ENCODE measurements around the gene DHRS2. TPM values are rescaled to one million over a fixed set of nuclear protein-coding genes. Genes with fewer than 3 reads are reported as not detected.
"Not testable (repeated sequence)": the region's sequence is repeated elsewhere in the genome, so short reads cannot be mapped to it uniquely, and the experiment has no call there.

The DHRS2 gene
- total RNA-seq, 1 donor from 2014 or later: 0.69 TPM

DNA sequence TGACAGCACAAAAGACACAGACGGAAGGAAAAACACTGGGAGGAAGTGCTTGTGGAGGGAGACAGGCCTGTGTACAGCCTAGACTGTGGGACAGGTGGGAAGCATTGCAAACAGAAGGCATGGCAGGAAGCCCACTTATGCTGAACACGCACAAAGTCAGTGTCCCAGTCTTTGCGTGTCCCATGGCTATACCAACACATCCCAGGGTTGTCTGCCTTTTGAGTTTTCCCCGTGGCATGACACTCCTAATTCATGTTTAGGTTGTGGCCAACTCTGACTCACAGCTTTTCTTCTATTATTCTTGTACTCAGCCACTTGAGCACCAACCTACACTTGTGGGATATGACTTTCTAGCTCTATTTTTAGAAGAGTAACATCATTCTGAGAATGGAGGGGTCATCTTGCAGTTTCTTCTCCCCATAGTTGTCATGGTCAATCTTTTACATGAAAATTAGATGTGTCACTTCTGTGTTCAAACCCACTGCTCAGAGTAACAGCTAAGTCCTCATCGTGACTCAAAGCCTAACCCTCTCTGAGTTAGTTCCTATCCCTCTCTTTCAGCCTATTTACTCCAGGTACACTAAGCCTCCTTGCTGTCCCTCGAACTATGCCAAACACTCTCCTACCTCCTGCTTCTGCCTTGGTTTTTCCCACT, 30.1 kb upstream of the DHRS2 start:
- TF ChIP-seq, protein P1, sequence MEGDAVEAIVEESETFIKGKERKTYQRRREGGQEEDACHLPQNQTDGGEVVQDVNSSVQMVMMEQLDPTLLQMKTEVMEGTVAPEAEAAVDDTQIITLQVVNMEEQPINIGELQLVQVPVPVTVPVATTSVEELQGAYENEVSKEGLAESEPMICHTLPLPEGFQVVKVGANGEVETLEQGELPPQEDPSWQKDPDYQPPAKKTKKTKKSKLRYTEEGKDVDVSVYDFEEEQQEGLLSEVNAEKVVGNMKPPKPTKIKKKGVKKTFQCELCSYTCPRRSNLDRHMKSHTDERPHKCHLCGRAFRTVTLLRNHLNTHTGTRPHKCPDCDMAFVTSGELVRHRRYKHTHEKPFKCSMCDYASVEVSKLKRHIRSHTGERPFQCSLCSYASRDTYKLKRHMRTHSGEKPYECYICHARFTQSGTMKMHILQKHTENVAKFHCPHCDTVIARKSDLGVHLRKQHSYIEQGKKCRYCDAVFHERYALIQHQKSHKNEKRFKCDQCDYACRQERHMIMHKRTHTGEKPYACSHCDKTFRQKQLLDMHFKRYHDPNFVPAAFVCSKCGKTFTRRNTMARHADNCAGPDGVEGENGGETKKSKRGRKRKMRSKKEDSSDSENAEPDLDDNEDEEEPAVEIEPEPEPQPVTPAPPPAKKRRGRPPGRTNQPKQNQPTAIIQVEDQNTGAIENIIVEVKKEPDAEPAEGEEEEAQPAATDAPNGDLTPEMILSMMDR (conservative IDR thresholded peaks at IDR 0.05; ENCODE audit: low read depth, low read length): no peak
- DNase-seq (ENCODE audit: low read depth): no peak
- no peak overlapping the region for H3K4me3 ChIP-seq (ENCODE audit: low read depth, low read length)

DNA sequence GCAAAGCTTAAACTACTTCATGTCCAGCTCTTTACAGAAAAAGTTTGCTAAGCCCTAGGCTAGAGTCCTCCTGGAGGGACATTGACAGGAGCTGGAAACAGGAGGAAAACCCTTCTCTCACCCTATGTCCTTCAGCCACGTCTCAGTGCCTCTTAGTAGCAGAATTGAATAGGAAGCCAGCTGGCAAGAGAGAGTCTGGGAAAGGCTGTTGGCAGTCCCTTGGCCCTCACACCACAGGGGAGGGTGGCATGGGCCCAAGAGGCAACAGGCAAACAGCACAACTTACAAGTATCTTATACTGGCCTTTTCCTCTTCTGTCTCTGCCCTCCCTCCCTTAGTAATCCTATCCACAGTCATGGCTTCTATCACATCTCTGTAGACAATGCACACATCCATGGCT, 27.7 kb upstream of the DHRS2 start:
- TF ChIP-seq, protein P1 (conservative IDR thresholded peaks at IDR 0.05; ENCODE audit: low read depth, low read length): no peak
- no peak overlapping the region for H3K4me3 ChIP-seq (ENCODE audit: low read depth, low read length)
- DNase-seq (ENCODE audit: low read depth): no peak

DNA sequence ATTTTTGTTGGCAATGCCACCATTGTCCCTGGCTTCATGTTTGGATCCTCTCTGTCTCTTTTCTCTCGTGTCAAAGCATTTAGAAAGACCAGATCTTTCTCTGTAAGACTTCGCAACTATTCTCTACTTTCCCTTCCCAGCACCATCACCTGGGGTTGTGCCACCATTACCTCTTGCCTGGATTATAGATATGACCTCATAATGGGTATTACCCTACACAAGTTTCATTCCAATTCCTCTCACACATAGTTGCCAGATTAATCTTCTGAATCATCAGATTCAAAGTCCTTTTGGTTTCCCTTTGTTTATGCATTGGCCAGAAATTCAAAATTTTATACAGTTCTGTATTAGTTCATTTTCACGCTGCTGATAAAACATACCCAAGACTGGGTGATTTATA, 27.2 kb upstream of the DHRS2 start:
- TF ChIP-seq, protein P1 (conservative IDR thresholded peaks at IDR 0.05; ENCODE audit: low read depth, low read length): no peak
- H3K4me3 ChIP-seq (ENCODE audit: low read depth, low read length): no peak overlapping the region
- no peak for DNase-seq (ENCODE audit: low read depth)

DNA sequence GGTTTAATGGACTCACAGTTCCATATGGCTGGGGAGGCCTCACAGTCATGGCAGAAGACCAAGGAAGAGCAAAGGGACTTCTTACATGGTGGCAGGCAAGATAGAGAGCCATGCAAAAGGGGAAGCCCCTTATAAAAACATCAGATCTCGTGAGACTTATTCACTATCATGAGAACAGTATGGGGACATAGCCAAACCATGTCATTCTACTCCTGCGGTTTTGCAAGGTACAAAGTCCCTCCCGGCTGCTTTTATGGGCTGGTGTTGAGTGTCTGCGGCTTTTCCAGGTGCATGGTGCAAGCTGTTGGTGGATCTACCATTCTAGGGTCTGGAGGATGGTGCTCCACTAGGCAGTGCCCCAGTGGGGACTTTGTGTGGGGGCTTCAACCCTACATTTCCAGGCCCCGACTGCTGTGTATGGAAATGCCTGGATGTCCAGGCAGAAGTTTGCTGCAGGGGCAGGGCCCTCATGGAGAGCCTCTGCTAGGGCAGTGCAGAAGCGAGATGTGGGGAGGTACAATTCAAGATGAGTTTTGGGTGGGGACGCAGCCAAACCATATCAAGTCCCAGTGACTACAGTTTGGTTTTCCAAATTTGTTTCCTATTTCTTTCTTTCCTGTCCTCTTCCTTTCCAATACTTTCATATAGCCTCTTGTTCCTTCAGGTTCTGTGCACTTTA, 26.6 kb upstream of the DHRS2 start:
- H3K4me3 ChIP-seq (ENCODE audit: low read depth, low read length); DNase-seq (ENCODE audit: low read depth): not testable (repeated sequence)

DNA sequence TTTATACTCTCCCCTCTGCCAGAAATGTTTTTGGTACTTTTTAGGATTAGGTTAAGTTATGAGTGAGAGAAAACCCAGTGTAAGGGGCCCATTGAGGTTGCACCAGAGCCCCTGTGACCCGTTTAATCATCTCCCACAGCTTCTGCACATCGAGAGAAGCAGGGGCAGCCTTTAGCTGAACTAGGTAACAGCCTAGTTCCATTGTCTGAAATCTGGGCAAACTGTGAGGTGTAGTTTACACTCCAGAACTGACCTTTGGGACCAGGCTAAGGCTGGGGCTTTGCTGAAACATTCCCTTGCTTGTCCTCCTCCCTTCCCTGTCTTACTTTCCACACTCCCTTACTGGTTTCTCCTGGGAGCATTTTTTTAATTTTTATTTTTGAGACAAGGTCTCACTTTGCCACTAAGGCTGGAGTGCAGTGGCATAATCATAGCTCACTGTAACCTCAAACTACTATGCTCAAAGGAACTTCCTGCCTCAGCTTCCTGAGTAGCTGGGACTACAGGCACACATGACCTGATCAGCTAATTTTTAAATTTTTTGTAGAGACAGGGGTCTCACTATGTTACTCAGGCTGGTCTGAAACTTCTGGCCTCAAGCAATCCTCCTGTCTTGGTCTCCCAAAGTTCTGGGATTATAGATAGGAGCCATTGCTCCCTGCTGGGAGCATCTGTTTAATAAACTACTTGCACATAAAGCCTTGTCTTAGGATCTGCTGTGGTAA, 25.9 kb upstream of the DHRS2 start:
- H3K4me3 ChIP-seq (ENCODE audit: low read depth, low read length): no peak overlapping the region
- DNase-seq (ENCODE audit: low read depth): no peak
- TF ChIP-seq, protein P1 (conservative IDR thresholded peaks at IDR 0.05; ENCODE audit: low read depth, low read length): no peak

DNA sequence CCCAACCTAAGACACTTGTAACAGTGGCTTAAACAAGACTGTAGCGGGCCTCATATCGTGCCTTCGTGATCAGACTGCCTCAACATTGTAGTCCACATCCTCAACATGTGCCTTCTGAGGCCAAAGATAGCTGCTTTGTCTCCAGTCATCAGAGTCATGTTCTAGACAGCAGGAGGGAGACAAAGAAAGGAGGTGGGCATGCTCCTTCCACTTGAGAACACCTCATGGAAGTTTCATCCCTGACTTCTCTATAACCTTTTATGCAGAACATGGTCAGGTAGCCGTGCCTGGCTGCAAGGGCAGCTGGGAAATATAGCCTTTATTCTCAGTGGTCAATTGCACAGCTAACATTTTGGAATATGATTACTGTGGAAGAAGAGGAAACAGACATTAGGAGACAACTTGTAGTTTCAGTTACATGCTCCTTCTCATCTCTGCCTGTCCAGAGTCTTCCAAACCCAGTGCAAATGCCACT, 25.3 kb upstream of the DHRS2 start:
- TF ChIP-seq, protein P1 (conservative IDR thresholded peaks at IDR 0.05; ENCODE audit: low read depth, low read length): no peak
- H3K4me3 ChIP-seq (ENCODE audit: low read depth, low read length): no peak overlapping the region
- no peak for DNase-seq (ENCODE audit: low read depth)

DNA sequence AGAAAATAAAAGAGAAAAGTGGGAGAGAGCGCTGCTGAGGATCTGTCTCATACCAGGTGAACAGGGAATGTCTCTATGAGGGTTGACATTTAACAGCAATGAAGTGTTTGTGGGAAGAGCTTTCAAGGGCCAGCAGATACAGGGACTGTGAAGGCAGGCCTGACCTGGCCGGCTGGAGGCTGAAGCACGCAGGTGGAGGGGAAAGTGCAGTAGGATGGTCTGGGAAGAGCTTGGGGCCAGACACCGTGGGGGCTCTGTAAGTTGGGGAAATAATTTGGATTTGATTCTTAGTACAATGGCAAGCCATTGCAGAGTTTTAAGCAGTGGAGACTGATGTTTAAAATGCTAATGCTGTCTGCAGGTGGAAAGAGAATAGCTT, 23.8 kb upstream of the DHRS2 start:
- TF ChIP-seq, protein P1 (conservative IDR thresholded peaks at IDR 0.05; ENCODE audit: low read depth, low read length): no peak
- DNase-seq (ENCODE audit: low read depth): no peak

More for the DNA sequence above, 23.8 kb upstream of the DHRS2 start:
- no peak overlapping the region for H3K4me3 ChIP-seq (ENCODE audit: low read depth, low read length)
